KOPT-K1 (cell line): ENCODE measurements around the gene OR10H5.
"Not testable (repeated sequence)": the region's sequence is repeated elsewhere in the genome, so short reads cannot be mapped to it uniquely, and the experiment has no call there.

Source experiments
- H3K27ac ChIP-seq: fragments of 200-600 bp; sonication (generic); 2 replicates; pipeline ENCODE4 v1.5.1; 2016; ENCODE audit warnings: antibody characterized with exemption, mild to moderate bottlenecking, low read depth, low read length; ENCODE audit not compliant: poor library complexity, severe bottlenecking
- H3K36me3 ChIP-seq: fragments of 200-600 bp; sonication (generic); 2 replicates; pipeline ENCODE4 v1.5.1; 2017; ENCODE audit warnings: antibody characterized with exemption, mild to moderate bottlenecking, low read length, moderate library complexity; ENCODE audit not compliant: insufficient read depth
- H3K9me3 ChIP-seq: fragments of 200-600 bp; sonication (generic); 2 replicates; pipeline ENCODE4 v1.5.1; 2017; ENCODE audit warnings: antibody characterized with exemption, low read length, mild to moderate bottlenecking; ENCODE audit not compliant: insufficient read depth, poor library complexity, severe bottlenecking

OR10H5 gene, protein sequence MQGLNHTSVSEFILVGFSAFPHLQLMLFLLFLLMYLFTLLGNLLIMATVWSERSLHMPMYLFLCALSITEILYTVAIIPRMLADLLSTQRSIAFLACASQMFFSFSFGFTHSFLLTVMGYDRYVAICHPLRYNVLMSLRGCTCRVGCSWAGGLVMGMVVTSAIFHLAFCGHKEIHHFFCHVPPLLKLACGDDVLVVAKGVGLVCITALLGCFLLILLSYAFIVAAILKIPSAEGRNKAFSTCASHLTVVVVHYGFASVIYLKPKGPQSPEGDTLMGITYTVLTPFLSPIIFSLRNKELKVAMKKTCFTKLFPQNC

DNA sequence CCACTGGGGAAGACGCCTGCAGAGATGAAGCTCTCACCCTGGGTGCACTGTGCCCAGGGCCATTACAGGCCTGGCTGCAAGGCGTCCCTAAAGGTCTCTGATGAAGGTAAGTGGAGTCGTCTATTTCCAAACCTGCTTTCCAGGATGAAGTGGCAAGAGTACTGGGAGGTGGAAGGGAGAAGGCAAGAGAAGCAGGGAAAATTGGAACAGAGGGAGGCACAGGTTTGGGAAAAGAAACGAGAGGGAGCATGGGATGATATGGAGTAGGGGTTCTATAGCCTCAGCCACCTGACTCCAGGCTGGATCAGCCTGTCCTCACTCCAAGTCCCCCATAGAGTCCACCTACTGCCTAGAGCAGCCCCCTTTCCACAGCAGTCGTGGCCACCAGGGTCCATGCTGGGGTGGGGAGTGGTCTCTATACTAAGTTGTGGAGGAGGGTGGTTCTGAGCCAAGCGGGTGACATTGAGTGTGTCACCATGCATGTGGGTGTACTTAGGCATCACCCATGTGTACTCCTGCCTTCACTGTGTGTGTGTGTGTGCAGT, at the start of gene OR10H5:
Gene OR10H5, plus strand, starts transcription at position 51 of the 545 bp plus-strand sequence. CDS start 6,388 bp downstream, outside the sequence.
- no peaks in the 10 kb centered on the region for H3K36me3 ChIP-seq
- no peaks in the 10 kb centered on the region for H3K9me3 ChIP-seq
- no peak within 1 kb of the TSS for H3K27ac ChIP-seq

DNA sequence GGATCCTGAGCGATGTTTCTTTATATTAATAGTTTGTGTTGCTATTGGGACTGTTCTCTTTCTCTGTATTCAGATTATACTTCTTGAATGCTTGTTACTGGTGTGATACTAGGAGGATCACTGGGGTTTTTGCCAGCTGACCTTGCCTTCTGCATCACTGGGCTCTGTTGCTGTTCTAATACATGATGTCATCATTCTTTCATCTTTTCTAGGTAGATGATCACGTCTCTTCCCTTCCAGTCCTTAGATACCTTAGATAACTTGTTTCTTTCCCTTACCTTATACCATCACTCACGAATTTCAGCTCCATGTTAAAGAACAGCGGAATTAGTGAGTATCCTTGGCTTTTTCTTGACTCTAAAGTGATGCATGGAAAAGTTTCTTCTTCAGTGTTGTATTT, 49.7 kb upstream of the OR10H5 start, which contains the start of gene OR10H3:
Gene OR10H3, plus strand, starts transcription at position 264 of the 400 bp plus-strand sequence. CDS start 3,408 bp downstream, outside the sequence.
- H3K9me3 ChIP-seq: peaks cover 23% of the 10 kb centered on the region
- H3K36me3 ChIP-seq: no peaks in the 10 kb centered on the region

DNA sequence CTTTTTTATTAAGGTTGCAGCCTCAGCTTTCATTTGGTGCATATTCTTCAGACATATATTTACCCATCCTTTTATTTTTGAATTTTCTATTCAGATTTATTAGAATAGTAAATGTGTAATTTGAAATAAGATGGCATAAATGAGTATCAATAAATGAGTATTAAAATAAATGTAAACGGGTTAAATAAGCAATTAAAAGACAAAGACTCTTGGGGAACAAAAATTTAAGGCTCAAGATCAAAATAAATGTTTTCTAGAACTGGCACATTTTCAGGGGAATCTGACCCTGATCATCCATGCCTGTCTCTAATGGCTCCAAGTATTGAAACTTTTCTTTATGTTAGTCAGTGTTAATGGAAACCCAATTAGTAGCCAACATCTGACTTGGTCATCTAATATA, 46.7 kb upstream of the OR10H5 start:
- H3K27ac ChIP-seq: no peak overlapping the region
- no peaks in the 10 kb centered on the region for H3K36me3 ChIP-seq
- peaks cover 27% of the 10 kb centered on the region for H3K9me3 ChIP-seq

More for the DNA sequence above, 49.7 kb upstream of the OR10H5 start, which contains the start of gene OR10H3:
- no peak within 1 kb of the TSS for H3K27ac ChIP-seq

DNA sequence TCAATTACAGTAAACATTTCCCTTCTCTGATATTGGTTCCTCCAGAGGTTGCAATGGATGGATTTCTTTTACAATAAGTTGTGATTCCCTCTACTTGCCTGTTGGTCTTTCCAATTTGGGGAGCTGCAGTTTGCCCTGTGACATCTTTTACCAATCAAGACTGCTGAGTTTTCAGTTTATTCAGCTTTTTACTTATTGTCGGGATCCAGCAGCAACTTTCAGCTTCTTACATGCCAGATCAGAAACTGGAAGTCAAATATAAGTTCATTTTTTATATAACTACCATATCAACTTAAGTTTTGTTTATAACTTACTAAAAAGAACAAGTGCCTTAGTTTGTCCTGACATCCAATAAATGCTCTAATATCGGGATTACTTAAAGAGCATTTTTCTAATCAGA, 39.2 kb upstream of the OR10H5 start:
- no peaks in the 10 kb centered on the region for H3K9me3 ChIP-seq
- H3K27ac ChIP-seq: no peak overlapping the region
- no peaks in the 10 kb centered on the region for H3K36me3 ChIP-seq

DNA sequence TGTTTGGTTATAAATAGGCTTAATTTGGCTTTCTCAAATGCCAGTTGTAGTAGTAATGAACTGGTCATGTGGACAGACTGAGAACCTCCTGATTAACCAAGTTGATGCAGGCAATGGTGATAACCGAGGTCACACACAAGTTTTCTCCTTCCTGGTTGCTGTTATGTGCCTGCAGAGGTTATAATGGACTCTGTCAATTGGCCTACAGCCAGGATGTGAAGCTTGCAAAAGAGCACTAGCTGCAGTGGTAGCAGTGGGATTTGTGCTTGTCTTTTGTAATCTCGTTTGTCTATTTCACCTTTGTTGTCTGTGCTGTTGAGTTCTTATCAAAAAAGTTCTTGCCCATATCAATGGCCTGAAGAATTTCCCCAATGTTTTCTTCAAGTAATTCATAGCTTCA, 29.1 kb upstream of the OR10H5 start:
- Histone ChIP-seq H3K36me3 (no peaks in the 10 kb centered on the region), H3K9me3 (no peaks in the 10 kb centered on the region), H3K27ac (no peak overlapping the region)

DNA sequence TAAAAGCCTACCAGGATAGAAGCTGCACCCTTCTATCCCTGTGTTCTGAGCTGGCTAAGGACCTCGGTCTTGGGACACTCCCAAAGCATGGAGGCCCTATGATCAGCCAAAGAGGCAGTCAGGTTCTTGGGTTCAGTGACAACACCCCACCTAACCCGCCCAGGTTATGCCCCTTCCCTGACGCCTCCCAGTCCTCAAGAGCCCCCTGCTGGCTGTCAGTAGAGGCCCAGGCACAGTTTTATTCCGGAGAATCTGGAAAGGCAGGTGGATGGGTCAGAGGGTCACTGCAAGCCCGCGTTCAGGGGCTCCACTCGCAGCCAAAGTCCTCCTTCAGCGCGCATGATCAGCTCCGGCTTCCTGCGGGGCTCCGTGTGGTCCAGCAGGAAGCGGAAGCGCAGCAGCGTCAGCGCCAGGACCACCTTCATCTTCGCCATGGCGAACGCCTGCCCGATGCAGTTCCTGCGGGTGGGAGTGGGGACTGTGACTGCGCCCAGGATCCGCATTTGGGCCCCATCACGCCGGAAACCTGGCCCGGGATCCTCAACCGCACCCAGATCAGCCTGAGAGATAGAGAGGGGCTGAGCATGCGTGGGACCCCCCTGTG, 27.4 kb upstream of the OR10H5 start:
- Histone ChIP-seq H3K9me3 (no peaks in the 10 kb centered on the region), H3K27ac (peak overlapping the region; percentile 52), H3K36me3 (no peaks in the 10 kb centered on the region)

DNA sequence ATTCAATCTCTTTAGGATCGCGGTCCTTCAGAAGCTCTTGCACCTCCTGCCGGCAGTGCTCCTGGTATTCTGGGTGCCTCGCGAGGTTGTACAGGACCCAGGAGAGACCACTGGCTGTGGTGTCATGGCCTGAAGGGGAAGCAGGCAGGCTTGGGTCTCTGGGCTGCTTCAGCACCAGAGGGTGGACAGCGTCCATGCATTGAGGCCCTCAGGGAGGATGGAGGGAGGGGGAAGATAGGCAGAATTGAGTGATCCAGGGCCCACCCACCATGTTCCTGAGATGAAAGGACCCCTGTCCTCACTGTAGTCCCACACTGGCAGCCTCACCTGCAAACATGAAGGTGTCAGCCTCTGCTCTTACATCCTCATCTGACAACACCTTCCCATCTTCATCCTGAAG, 17.9 kb upstream of the OR10H5 start:
- no peaks in the 10 kb centered on the region for H3K9me3 ChIP-seq
- H3K27ac ChIP-seq: no peak overlapping the region
- H3K36me3 ChIP-seq: no peaks in the 10 kb centered on the region

DNA sequence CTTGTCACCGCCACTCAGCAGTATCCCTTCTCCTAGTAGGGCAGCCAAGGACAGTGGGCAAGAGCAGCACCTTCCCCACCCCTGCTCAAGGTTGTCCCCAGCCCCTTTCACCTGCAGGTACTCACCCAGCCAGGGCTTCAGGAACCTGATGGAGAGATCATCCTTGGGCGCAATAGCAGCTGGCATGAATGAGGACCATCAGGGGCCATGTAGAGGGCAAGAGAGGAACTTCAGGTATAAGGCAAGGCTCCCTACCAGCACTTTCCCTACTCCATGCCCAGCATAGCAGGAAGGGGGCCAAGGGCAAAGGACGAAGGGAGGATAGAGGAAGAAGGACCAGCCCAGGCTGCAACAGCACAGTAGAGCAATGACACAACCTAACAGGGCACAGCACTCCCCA, 13.3 kb upstream of the OR10H5 start:
- not testable (repeated sequence) for H3K36me3 ChIP-seq, H3K27ac ChIP-seq, H3K9me3 ChIP-seq

DNA sequence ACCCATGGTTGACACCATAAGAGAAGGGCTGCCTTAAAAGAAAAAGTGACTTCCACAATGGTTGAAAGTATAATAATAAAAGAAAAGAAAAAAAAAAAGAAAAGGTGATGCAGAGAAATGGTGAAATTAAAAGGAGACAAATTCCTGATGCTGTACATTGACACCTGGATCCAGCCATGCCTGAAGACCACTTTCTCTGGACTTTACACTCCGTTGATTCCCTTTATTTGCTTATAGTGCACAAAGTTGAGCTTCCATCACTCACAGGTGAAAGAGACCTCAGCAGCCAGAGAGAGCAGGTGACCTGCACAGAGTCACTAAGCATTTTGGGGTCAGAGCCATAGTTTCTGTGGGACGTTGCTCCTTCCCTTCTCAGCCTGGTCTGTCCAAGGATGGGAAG, 12.2 kb upstream of the OR10H5 start:
- H3K27ac ChIP-seq: no peak overlapping the region
- no peaks in the 10 kb centered on the region for H3K36me3 ChIP-seq
- H3K9me3 ChIP-seq: no peaks in the 10 kb centered on the region

DNA sequence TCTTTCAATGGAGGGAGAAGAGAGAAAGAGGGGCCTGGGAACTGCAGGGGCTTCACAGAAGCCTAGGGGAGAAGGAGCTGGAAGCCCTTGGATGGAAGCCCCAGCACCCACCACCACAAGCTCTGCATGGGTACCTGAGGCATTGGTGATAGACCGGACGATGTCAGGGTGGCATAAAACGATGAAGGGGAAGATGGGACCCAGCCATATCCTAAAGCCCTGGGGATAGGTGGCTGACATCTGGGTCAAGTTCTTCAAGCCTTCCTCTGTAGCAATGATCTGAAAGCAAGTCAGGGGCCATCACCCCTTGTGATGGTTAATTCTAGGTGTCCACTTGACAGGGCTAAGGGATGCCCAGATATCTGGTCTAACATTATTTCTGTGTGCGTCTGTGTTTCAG, 11.2 kb upstream of the OR10H5 start:
- no peaks in the 10 kb centered on the region for H3K9me3 ChIP-seq
- no peaks in the 10 kb centered on the region for H3K36me3 ChIP-seq
- no peak overlapping the region for H3K27ac ChIP-seq

DNA sequence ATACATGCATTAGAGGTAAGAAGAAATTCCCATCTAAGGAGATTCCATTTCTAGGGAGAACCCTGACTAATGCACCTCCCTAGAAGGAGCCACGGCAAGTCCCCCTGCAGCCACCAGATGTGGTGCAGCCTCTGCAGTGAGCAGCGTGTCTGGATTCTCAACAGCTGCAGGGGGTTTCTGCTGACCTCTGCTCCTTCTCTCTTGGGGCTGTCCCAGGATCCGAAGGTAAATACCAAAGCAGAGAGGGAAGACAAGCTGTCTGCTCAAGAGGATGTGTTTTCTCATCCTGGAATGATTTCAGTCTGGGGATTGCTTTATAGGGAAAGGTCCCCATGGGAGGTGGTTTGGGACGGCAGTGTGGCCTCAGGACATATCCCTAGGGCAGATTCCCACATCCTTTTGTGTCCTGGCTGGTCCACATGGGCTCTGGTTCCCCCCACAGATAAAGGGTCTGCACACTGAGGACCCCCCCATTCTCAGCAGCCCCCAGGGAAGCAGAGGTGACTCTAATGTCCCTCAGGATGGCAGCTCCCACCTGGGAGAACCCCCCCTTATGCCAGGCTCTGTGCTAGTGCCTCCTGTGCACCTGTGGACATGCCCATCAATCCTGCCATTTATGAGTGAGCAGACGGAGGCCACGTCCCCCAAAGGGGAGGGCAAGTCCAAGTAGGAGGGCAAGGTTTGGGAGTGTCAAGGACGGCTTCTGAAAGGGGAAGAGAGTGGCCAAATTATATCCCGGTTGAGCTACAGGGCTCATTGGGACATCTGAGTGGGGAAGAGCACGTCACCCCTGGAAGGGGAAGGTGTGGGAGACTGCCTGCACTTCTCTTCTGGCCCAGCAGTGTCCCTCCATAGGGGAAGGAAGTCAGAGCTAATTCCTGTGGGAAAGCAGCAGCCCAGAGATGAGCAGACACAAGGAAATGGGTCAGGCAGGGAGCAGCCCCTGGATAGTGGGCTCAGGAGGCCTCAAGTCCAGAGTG, 10.2 kb upstream of the OR10H5 start:
- Histone ChIP-seq H3K9me3 (no peaks in the 10 kb centered on the region), H3K27ac (no peak overlapping the region)

DNA sequence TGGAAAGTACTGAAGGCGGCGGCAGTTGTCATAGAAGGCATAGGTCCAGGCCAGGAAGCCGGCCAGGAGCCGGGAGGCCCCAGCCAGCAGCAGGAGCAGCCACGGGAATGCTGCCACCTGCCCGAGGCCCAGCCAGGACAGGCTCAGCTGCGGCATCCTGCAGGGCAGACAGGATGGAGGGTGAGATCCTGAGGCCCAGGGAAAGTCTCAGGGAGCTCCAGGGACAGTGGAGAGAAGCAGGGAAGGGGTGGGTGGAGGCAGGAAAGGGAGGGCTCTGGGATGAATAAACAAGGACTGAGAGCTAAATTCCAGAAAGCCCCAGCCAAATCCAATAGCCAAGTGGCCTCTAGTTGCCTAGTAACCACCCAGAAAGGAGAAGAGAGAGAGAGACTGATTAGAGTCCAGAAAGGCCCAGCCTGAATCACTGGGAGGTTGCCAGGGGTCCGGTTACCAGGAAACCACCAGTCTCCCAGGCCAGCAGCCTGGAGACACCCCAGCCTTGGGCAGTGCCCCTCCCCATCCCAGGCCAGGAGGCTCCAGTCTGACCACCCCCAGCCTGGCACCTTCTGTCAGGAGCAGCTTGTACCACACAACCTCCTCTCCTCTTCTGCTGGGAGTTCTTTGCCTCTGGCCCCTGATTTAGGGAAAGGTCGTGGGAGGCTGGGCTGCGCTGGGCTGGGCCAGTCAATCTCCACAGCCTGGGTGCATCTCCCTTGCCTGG, 7.5 kb upstream of the OR10H5 start:
- Histone ChIP-seq H3K9me3 (no peaks in the 10 kb centered on the region), H3K27ac (no peak overlapping the region)

More for the DNA sequence above, 10.2 kb upstream of the OR10H5 start:
- no peaks in the 10 kb centered on the region for H3K36me3 ChIP-seq

DNA sequence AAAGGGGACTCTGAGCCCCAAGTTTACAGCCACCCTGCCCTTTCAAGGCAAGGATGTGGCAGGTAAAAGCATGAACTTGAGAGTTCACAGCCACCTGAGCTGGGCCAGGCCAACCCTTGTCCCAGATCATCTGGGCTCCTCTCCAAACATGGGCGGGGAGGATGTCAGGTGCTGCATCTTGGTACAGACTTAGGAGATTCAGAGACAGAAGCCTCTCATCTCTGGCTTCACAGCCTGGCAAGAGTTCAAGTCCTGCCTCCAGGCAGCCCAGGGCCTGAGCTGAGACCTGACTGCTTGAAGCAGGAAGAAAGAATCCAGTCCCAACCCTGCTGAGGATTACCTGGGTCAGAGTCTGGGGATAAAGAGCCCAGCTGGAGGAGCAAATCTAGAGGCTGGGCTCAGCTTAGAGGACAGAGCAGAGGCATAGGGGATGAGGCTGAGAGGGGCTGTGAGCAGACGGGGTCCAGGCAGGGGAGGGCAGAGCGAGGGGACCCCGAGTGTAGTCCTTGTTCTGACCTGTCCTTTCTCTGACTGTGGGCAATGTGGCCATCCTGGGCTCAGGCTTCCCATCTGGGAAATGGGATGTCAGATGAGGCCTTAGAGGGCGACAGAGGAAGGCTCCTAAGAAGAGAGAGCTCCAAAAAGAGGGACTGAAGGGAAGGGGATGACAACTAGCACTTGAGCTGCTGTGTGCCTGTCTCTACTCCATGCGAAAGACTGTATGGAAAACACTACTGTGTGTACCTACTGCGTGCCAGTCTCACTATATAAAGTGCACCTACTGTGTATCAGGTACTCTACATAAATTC, 6.6 kb upstream of the OR10H5 start:
- Histone ChIP-seq H3K27ac (no peak overlapping the region), H3K9me3 (no peaks in the 10 kb centered on the region), H3K36me3 (no peaks in the 10 kb centered on the region)

More for the DNA sequence above, 7.5 kb upstream of the OR10H5 start:
- no peaks in the 10 kb centered on the region for H3K36me3 ChIP-seq

DNA sequence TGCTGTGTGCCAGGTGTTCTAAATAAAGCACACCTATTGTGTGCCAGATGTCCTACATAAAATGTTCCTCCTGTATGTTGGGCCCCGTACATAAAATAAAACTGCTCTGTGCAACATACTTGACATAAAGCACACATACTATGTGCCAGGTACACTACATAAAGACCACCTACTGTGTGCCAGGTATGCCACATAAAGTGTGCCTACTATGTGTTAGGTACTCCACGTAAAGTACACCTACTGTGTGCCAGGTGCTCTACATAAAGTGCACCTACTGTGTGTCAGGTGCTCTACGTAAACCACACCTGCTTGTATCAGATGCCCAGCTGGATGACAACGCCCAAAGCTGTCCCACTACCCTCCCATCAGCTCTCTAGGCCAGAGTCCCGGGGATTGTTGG, 5.8 kb upstream of the OR10H5 start:
- no peak overlapping the region for H3K27ac ChIP-seq
- H3K36me3 ChIP-seq: no peaks in the 10 kb centered on the region
- no peaks in the 10 kb centered on the region for H3K9me3 ChIP-seq
